ENCODE results near the gene ARAP1.
A peak's percentile ranks its signal among the peaks of the same experiment; 100 is the strongest.

ARAP1 gene

DNA sequence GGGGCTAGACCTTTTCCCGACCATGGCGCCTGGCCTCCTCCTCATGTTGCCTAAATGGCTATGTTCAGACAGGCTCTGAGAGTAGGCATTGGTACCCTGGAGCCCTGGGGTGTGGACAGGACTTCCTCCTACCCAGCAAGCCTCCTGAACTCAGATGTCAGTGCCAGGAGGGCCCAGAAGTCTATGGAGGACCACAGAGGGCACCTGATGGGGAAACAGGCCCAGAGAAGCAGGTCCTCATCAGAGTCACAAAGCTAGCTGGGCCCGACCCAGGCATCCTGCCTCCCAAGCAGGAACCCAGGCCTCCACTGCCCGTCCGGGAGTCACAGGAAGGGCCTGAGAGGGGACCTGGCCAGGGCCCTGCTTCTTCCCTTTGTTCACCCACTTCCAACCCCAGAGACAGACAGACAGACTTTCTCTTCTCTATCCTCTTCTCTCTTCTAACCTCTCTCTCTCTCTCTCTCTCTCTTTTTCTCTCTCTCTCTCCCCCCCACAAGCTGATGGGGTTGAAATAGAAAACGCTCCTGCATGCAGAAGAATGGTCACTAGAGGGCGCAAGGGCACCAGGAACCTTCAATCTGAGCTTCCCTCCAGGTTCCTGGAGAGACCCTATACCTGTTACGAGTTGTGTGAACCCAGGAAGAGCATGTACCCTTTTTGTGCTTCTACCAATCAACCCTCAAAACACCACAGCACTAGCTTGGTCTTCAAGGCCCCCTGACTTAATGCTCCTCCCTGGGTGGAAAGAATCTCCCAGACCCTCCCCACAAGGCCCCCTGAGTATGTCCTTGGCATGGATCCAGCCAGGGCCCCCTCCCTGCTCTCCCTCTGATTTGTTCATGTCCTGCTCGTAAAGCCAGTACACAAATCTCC lies 27.1 kb downstream of the ARAP1 start:
- TF ChIP-seq EZH2 (optimal IDR thresholded peaks at IDR 0.05; ENCODE audit: low read depth, low read length) (no peak), EZH2phosphoT487 (IDR thresholded peaks at IDR 0.05; ENCODE audit: low read length) (no peak)
- TF ChIP-seq, protein P1, sequence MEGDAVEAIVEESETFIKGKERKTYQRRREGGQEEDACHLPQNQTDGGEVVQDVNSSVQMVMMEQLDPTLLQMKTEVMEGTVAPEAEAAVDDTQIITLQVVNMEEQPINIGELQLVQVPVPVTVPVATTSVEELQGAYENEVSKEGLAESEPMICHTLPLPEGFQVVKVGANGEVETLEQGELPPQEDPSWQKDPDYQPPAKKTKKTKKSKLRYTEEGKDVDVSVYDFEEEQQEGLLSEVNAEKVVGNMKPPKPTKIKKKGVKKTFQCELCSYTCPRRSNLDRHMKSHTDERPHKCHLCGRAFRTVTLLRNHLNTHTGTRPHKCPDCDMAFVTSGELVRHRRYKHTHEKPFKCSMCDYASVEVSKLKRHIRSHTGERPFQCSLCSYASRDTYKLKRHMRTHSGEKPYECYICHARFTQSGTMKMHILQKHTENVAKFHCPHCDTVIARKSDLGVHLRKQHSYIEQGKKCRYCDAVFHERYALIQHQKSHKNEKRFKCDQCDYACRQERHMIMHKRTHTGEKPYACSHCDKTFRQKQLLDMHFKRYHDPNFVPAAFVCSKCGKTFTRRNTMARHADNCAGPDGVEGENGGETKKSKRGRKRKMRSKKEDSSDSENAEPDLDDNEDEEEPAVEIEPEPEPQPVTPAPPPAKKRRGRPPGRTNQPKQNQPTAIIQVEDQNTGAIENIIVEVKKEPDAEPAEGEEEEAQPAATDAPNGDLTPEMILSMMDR (IDR thresholded peaks at IDR 0.05; ENCODE audit: low read length): peak; percentile 94
- H3K36me3 ChIP-seq (replicated peaks; ENCODE audit: insufficient read depth, low read length): no peaks in the 10 kb centered on the region
- H3K27ac ChIP-seq (ENCODE audit: low read length): no peak overlapping the region
- no peaks in the 10 kb centered on the region for H3K9me2 ChIP-seq (replicated peaks; ENCODE audit: insufficient read depth, low read length)
- H4K20me1 ChIP-seq (ENCODE audit: insufficient read depth, low read length): no peaks in the 10 kb centered on the region
- H3K27me3 ChIP-seq (replicated peaks; ENCODE audit: insufficient read depth, low read length): no peaks in the 10 kb centered on the region
- no peak overlapping the region for H3K4me2 ChIP-seq (ENCODE audit: low read depth, low read length)
- H2AFZ ChIP-seq (ENCODE audit: low read length): no peak overlapping the region
- peaks cover 39% of the 10 kb centered on the region for H3K79me2 ChIP-seq (ENCODE audit: low read length)
- H3K9me3 ChIP-seq (replicated peaks; ENCODE audit: insufficient read depth, low read length): no peaks in the 10 kb centered on the region
- no peak overlapping the region for H3K4me3 ChIP-seq (ENCODE audit: low read length)
- H3F3A ChIP-seq (ENCODE audit: insufficient read depth, low read length): peaks cover 9% of the 10 kb centered on the region
- H3K4me1 ChIP-seq (ENCODE audit: low read length): peaks cover 13% of the 10 kb centered on the region
- H3K9ac ChIP-seq (ENCODE audit: low read length): no peak overlapping the region
- peak; percentile 65 for DNase-seq

DNA sequence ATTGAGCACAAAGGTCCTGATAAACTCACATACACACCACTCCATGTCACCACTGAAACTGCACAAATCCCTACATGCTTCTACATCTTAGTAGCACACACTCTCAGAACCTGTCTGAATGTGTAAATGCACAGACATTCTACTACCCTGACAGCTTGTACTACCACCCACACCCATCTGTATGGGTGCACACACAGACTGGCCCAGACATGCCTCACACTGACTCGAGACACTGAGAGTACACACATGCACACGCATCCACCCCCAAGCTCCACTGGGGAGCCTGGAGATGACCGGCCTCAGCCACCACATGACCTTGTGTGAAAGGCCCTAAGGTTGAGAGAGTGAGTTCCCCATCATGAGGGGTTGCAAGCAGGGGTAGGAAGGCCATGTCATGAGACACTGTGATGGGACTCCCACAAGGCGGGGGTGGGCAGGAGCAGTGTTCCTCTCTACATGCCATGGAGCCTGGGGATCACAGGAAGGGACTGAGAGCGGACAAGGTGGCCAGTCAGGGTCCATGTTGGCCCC lies 28.1 kb downstream of the ARAP1 start:
- Histone ChIP-seq H3K4me1 (ENCODE audit: low read length) (peaks cover 23% of the 10 kb centered on the region), H3K4me2 (ENCODE audit: low read depth, low read length) (no peak overlapping the region), H3K36me3 (replicated peaks; ENCODE audit: insufficient read depth, low read length) (no peaks in the 10 kb centered on the region), H3F3A (ENCODE audit: insufficient read depth, low read length) (peaks cover 19% of the 10 kb centered on the region), H3K9me3 (replicated peaks; ENCODE audit: insufficient read depth, low read length) (no peaks in the 10 kb centered on the region), H3K27me3 (replicated peaks; ENCODE audit: insufficient read depth, low read length) (no peaks in the 10 kb centered on the region), H3K4me3 (ENCODE audit: low read length) (no peak overlapping the region), H2AFZ (ENCODE audit: low read length) (no peak overlapping the region), H3K9ac (ENCODE audit: low read length) (no peak overlapping the region), H3K9me2 (replicated peaks; ENCODE audit: insufficient read depth, low read length) (no peaks in the 10 kb centered on the region), H4K20me1 (ENCODE audit: insufficient read depth, low read length) (no peaks in the 10 kb centered on the region), H3K27ac (ENCODE audit: low read length) (no peak overlapping the region), H3K79me2 (ENCODE audit: low read length) (peaks cover 49% of the 10 kb centered on the region)
- no peak for DNase-seq
- TF ChIP-seq, protein P1 (IDR thresholded peaks at IDR 0.05; ENCODE audit: low read length): no peak
- no peak for TF ChIP-seq EZH2 (optimal IDR thresholded peaks at IDR 0.05; ENCODE audit: low read depth, low read length)
- TF ChIP-seq EZH2phosphoT487 (IDR thresholded peaks at IDR 0.05; ENCODE audit: low read length): no peak

DNA sequence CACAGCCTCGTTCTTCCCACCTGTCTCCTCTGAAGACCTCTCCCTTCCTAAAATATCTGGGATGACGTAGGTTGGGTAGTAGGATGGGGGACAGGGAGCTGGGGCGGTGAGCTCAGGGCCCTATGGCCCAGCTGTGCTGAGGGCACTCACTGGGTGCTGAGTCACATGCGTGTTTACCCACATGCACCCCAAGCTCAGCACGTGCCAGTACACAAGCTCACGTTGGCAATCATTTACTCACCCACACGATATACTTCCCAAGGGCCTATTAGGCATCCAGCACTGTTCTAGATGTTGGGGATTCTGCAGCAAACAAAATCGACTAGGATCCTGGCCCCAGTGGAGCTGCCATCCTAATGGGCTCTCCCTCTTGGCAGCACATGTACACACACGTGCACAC lies 28.7 kb downstream of the ARAP1 start:
- Histone ChIP-seq H3F3A (ENCODE audit: insufficient read depth, low read length) (peaks cover 23% of the 10 kb centered on the region), H2AFZ (ENCODE audit: low read length) (no peak overlapping the region), H4K20me1 (ENCODE audit: insufficient read depth, low read length) (no peaks in the 10 kb centered on the region), H3K4me1 (ENCODE audit: low read length) (peaks cover 29% of the 10 kb centered on the region), H3K27me3 (replicated peaks; ENCODE audit: insufficient read depth, low read length) (no peaks in the 10 kb centered on the region), H3K79me2 (ENCODE audit: low read length) (peaks cover 54% of the 10 kb centered on the region), H3K27ac (ENCODE audit: low read length) (no peak overlapping the region), H3K36me3 (replicated peaks; ENCODE audit: insufficient read depth, low read length) (no peaks in the 10 kb centered on the region), H3K9me2 (replicated peaks; ENCODE audit: insufficient read depth, low read length) (no peaks in the 10 kb centered on the region), H3K4me3 (ENCODE audit: low read length) (no peak overlapping the region), H3K9me3 (replicated peaks; ENCODE audit: insufficient read depth, low read length) (no peaks in the 10 kb centered on the region), H3K4me2 (ENCODE audit: low read depth, low read length) (no peak overlapping the region), H3K9ac (ENCODE audit: low read length) (no peak overlapping the region)
- no peak for TF ChIP-seq EZH2phosphoT487 (IDR thresholded peaks at IDR 0.05; ENCODE audit: low read length)
- TF ChIP-seq, protein P1 (IDR thresholded peaks at IDR 0.05; ENCODE audit: low read length): no peak
- TF ChIP-seq EZH2 (optimal IDR thresholded peaks at IDR 0.05; ENCODE audit: low read depth, low read length): no peak
- no peak for DNase-seq
